ENCODE data around the gene TMEM245.
"Not testable (repeated sequence)": the region's sequence is repeated elsewhere in the genome, so short reads cannot be mapped to it uniquely, and the experiment has no call there.

- not testable (repeated sequence) for TF ChIP-seq CTCF, POLR2AphosphoS5 (IDR thresholded peaks at IDR 0.05)
Observed at GRCh38 chr9:109053121-109053520, 66.6 kb downstream of the TMEM245 start.

Measured in esophagus muscularis mucosa (tissue), 3 donors.